ENCODE data around the gene CDCP2.

GRCh38 chr1:54157401-54157800 lies 4.6 kb upstream of the CDCP2 start:
- TF ChIP-seq CTCF (conservative IDR thresholded peaks at IDR 0.05; ENCODE audit: low read depth in 2 of 2) (no peak), POLR2AphosphoS5 (IDR thresholded peaks at IDR 0.05; ENCODE audit: low read depth) (no peak), EZH2 (IDR thresholded peaks at IDR 0.05; ENCODE audit: low read depth, unreplicated experiment) (no peak), JUNB (IDR thresholded peaks at IDR 0.05; ENCODE audit: unreplicated experiment) (no peak), REST (IDR thresholded peaks at IDR 0.05; ENCODE audit: unreplicated experiment) (no peak), STAT1 (IDR thresholded peaks at IDR 0.05; ENCODE audit: unreplicated experiment) (no peak), CREB1 (CRISPR knock-in tag; IDR thresholded peaks at IDR 0.05; ENCODE audit: low read depth) (no peak), ETS1 (IDR thresholded peaks at IDR 0.05) (no peak), ZNF331 (CRISPR knock-in tag; IDR thresholded peaks at IDR 0.05; ENCODE audit: low read depth) (no peak), EZH2phosphoT487 (IDR thresholded peaks at IDR 0.05; ENCODE audit: unreplicated experiment) (no peak), ZNF114 (CRISPR knock-in tag; IDR thresholded peaks at IDR 0.05) (no peak), ZNF462 (CRISPR knock-in tag; IDR thresholded peaks at IDR 0.05) (no peak)

All from GM23338 (cell line).